Spleen (tissue), 11 donors: ENCODE data around the gene MINK1. TPM values are rescaled to one million over a fixed set of nuclear protein-coding genes. Genes with fewer than 3 reads are reported as not detected.

ENCODE experiments used
- DNase-seq: peaks from one replicate; pipeline ENCODE4 v3.0.0-alpha.2; 2020
- H3K27ac ChIP-seq, 8 donors: fragments of 200-600 bp; sonication (generic) in 7 of 8; 1 replicate in 4 of 8; 2 replicates in 4 of 8; pipeline versions ENCODE4 v1.5.0 to v1.8.0; 2016 to 2021; ENCODE audit warnings: inconsistent platforms in 4 of 8, mild to moderate bottlenecking in 4 of 8, moderate library complexity in 1 of 8
- H3K27me3 ChIP-seq, 7 donors: fragments of 200-600 bp; sonication (generic) in 6 of 7; replicated peaks in 1 of 7; 1 replicate in 4 of 7; 2 replicates in 3 of 7; pipeline versions ENCODE4 v1.5.0 to v1.8.0; 2016 to 2021; ENCODE audit warnings: inconsistent platforms in 3 of 7, mild to moderate bottlenecking in 1 of 7
- H3K36me3 ChIP-seq, 6 donors: fragments of 200-600 bp; sonication (generic) in 5 of 6; 1 replicate in 4 of 6; 2 replicates in 2 of 6; pipeline versions ENCODE4 v1.5.0 to v1.8.0; 2016 to 2021; ENCODE audit warnings: inconsistent platforms in 2 of 6
- H3K4me1 ChIP-seq, 6 donors: fragments of 200-600 bp; sonication (generic) in 5 of 6; 1 replicate in 3 of 6; 2 replicates in 3 of 6; pipeline versions ENCODE4 v1.5.0 to v1.8.0; 2016 to 2021; ENCODE audit warnings: inconsistent platforms in 3 of 6
- H3K4me3 ChIP-seq, 8 donors: fragments of 200-600 bp; sonication (generic) in 7 of 8; 1 replicate in 4 of 8; 2 replicates in 4 of 8; pipeline versions ENCODE4 v1.5.0 to v1.8.0; 2016 to 2021; ENCODE audit warnings: inconsistent platforms in 4 of 8, mild to moderate bottlenecking in 4 of 8, moderate library complexity in 2 of 8
- H3K9me3 ChIP-seq, 8 donors: fragments of 200-600 bp; sonication (generic) in 7 of 8; 1 replicate in 4 of 8; 2 replicates in 4 of 8; pipeline versions ENCODE4 v1.5.0 to v1.8.0; 2016 to 2021; ENCODE audit warnings: inconsistent platforms in 4 of 8
- POLR2A ChIP-seq, 3 donors: fragments of 450-650 bp; IDR thresholded peaks; one replicate each; pipeline ENCODE4 v1.5.1; 2017; ENCODE audit warnings: antibody characterized with exemption in 3 of 3, mild to moderate bottlenecking in 1 of 3
- POLR2AphosphoS5 ChIP-seq, 3 donors: sonication (generic); formaldehyde crosslinking; IDR thresholded peaks; one replicate each; pipeline ENCODE4 v1.5.1; 2017; ENCODE audit warnings: antibody characterized with exemption in 3 of 3
- WGBS, 5 donors: extraction: QIAGEN DNeasy Blood & Tissue Kit in 3 of 5; methylation state at CpG; one replicate each; pipeline versions ENCODE4 v1.1.5 to v1.1.7; 2013 to 2018; 5-methylcytosine and 5-hydroxymethylcytosine counted together
- intact Hi-C: fragments of 100-400 bp; cut with DNase I; formaldehyde crosslinking; loops from one replicate; pipeline ENCODE4 v1.15.0; 2023; ENCODE audit warnings: low total_unique reads
- polyA plus RNA-seq, 3 donors: library from polyadenylated mRNA; stranded (reverse); fragments of 200-250 nt; gene quantifications; one replicate each; pipeline ENCODE4 v1.2.1, GENCODE V29; 2013
- total RNA-seq, 7 donors: library from RNA; depleted of rRNA in 3 of 7; stranded (reverse); fragments of >200 nt in 3 of 7; fragmentation: NEBNext Ultra II Directional in 4 of 7; extraction: Animal tissue kit (Norgen Biotek cat#: 25700) in 4 of 7; gene quantifications; one replicate each; pipeline versions ENCODE4 v1.1.0 to v1.2.1, GENCODE V29; 2016 to 2021
- TF ChIP-seq, protein P1 (sequence below), 11 experiments: fragments of 200-600 bp in 7 of 11; fragments of 450-650 bp in 4 of 11; sonication (generic) in 4 of 11; IDR thresholded peaks in 8 of 11; conservative IDR thresholded peaks in 3 of 11; 1 replicate in 7 of 11; 2 replicates in 4 of 11; pipeline versions ENCODE4 v1.4.0 to v1.8.0; 2016 to 2021; ENCODE audit warnings: antibody characterized with exemption in 11 of 11, inconsistent platforms in 4 of 11, mild to moderate bottlenecking in 1 of 11
- donor health status: healthy with polysubstance abuse.
- donor health status: DM: no; HTN: no; CAD: no; lungs with moderate emphysema.
- donor health status: DM: no; HTN: no; CAD: no.
- donor health status: Bipolar disorder and iron deficiency.
- donor health status: healthy.
- donor health status: DM: no; HTN: no; CAD: no.
- donor health status: DM: yes; HTN: yes; CAD: no.

MINK1 gene
- total and polyA plus RNA-seq, 10 donors, result 15.9 to 129 (median 80.6) TPM

DNA sequence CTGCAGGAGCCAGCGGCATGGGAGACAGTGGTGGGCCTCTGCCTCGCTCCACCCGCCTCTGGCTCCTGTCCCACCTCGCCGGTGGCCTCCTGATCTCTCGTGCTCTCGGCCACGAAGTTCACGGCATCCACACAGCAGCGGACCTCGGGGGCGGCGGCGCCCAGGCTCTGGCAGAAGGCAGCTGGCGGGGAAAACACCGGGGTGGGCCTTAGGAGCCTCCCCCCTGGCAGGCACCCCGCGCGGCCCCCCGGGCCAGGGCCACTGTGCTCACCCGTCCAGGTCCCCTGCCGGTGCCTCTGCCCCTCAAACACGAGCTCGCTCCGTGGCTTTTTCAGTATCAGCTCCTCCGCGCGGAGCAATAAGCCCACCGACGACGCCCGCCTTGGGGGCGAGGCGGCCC lies 65.8 kb downstream of the MINK1 start:
- 7 to 19% (median 17%) methylated on average over 8 to 34 of the region's 34 CpGs for WGBS, 5 donors
- H3K4me3 ChIP-seq, result peak overlapping the region; percentile 39 to 81 (median 52)
- peak overlapping the region in 6 of 8 donors; percentile 13 to 79 (median 54) for H3K27ac ChIP-seq
- H3K36me3 ChIP-seq, result peaks cover 0 to 39% (median 32%) of the 10 kb centered on the region in 6 donors
- H3K9me3 ChIP-seq, result no peaks in the 10 kb centered on the region
- no peak for DNase-seq
- intact Hi-C loops, result no loop called here
- H3K27me3 ChIP-seq, result peaks cover 0 to 39% (median 0%) of the 10 kb centered on the region in 7 donors
- H3K4me1 ChIP-seq, result peaks cover 34 to 60% (median 50%) of the 10 kb centered on the region in 6 donors
- TF ChIP-seq POLR2AphosphoS5 (IDR thresholded peaks at IDR 0.05) (no peak), POLR2A (IDR thresholded peaks at IDR 0.05) (no peak)
- TF ChIP-seq, protein P1, sequence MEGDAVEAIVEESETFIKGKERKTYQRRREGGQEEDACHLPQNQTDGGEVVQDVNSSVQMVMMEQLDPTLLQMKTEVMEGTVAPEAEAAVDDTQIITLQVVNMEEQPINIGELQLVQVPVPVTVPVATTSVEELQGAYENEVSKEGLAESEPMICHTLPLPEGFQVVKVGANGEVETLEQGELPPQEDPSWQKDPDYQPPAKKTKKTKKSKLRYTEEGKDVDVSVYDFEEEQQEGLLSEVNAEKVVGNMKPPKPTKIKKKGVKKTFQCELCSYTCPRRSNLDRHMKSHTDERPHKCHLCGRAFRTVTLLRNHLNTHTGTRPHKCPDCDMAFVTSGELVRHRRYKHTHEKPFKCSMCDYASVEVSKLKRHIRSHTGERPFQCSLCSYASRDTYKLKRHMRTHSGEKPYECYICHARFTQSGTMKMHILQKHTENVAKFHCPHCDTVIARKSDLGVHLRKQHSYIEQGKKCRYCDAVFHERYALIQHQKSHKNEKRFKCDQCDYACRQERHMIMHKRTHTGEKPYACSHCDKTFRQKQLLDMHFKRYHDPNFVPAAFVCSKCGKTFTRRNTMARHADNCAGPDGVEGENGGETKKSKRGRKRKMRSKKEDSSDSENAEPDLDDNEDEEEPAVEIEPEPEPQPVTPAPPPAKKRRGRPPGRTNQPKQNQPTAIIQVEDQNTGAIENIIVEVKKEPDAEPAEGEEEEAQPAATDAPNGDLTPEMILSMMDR (IDR thresholded peaks at IDR 0.05 in 8 of 11, conservative IDR thresholded peaks at IDR 0.05 in 3 of 11), result no peak

DNA sequence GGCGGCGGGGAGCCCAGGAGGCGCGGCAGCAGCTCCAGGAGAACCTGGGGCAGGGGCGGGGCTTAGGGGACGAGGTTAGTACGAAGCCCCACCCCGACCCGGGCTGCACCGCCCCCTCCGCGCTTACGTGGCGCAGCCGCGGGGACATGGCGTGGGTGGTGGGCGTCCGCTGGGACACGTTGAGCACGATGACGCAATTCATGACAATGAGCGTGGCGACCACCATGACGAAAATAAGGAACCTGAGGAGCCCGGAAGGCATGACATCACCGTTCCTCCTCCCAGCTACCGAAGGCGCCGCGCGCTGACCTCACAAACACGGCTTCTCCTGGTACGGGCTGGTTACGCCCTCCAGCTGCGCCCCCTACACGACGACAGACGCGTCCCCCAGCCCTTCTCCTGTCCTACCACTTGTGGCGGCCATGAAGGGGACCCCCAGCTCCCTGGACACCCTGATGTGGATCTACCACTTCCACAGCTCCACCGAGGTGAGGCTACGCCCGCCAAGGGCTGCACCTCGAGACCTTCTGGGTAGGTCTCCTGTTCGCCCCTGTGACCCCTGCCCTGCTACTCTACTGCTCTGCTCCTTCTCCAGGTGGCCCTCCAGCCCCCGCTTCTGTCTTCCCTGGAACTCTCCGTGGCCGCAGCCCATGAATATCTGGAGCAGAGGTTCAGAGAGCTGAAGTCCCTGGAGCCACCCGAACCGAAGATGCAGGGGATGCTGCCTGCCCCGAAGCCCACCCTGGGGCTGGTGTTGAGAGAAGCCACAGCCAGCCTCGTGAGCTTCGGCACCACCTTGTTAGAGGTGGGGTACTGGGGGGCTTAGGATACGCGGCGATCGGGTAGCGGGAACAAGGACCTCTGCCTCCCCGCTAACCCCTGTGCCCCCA lies 66.4 kb downstream of the MINK1 start, which contains the start of gene C17orf107:
C17orf107 (plus strand) TSS at position 196 of the 890 bp plus-strand sequence; CDS start at position 423, 227 bp downstream.
- TF ChIP-seq, protein P1 (IDR thresholded peaks at IDR 0.05 in 8 of 11, conservative IDR thresholded peaks at IDR 0.05 in 3 of 11), result no peak
- TF ChIP-seq POLR2AphosphoS5 (IDR thresholded peaks at IDR 0.05) (peak; percentile 75 to 88 (median 75)), POLR2A (IDR thresholded peaks at IDR 0.05) (no peak)
- H3K9me3 ChIP-seq, result no peaks in the 10 kb centered on the region
- peak within 1 kb of the TSS; percentile 39 to 81 (median 52) for H3K4me3 ChIP-seq
- H3K4me1 ChIP-seq, result peaks cover 34 to 60% (median 50%) of the 10 kb centered on the region in 6 donors
- 8 to 20% (median 11%) methylated on average over 36 to 60 of the region's 60 CpGs for WGBS, 5 donors
- peaks cover 0 to 33% (median 26%) of the 10 kb centered on the region in 6 donors for H3K36me3 ChIP-seq
- DNase-seq, result peak; percentile 96
- intact Hi-C loops, result no loop called here
- H3K27me3 ChIP-seq, result peaks cover 0 to 43% (median 0%) of the 10 kb centered on the region in 7 donors
- H3K27ac ChIP-seq, result peak within 1 kb of the TSS in 6 of 8 donors; percentile 13 to 79 (median 70)

DNA sequence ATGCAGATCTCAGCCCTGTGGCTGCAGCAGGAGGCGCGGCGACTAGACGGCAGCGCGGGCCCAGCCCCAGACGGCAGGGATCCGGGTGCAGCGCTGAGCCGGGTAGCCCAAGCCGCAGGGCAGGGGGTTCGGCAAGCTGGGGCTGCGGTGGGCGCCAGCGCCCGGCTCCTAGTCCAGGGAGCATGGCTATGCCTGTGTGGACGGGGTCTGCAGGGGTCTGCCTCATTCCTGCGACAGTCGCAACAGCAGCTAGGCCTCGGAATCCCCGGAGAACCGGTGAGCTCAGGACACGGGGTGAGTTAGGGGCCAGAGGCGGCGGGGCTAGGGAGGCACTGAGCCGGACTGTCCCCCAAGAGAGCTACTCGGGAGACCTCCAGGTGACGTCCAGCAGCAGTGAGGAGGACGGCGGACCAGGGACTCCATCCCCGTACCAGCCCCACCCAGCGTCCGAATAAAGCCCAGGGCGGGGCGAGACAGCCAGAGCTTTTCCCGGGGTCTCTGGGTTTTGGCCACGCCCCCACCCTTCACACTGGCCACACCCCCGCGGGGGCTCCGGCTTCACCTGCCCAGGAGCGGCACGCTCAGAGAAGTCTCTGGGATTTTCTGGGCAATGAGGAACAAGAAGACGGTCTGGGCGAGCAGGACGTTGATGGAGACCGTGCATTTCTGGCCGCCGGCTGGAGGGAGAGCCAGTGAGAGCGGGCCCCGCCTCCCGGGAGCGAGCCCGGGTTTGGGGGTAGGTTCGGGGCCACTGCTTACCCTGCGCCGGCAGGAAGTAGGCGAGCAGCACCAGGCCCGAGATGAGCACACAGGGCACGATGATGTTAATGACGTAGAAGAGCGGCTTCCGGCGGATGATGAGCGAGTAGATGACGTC lies 67.3 kb downstream of the MINK1 start:
- H3K27ac ChIP-seq, result peak overlapping the region in 6 of 8 donors; percentile 64 to 79 (median 74)
- peak; percentile 91 for DNase-seq

More for the DNA sequence above, 67.3 kb downstream of the MINK1 start:
- Histone ChIP-seq H3K4me3 (peak overlapping the region; percentile 39 to 81 (median 52)), H3K9me3 (no peaks in the 10 kb centered on the region), H3K36me3 (peaks cover 0 to 24% (median 17%) of the 10 kb centered on the region in 6 donors), H3K27me3 (peaks cover 0 to 43% (median 0%) of the 10 kb centered on the region in 7 donors), H3K4me1 (peaks cover 34 to 60% (median 50%) of the 10 kb centered on the region in 6 donors)
- TF ChIP-seq POLR2A (IDR thresholded peaks at IDR 0.05) (no peak), POLR2AphosphoS5 (IDR thresholded peaks at IDR 0.05) (peak; percentile 24 to 62 (median 32))
- TF ChIP-seq, protein P1 (IDR thresholded peaks at IDR 0.05 in 8 of 11, conservative IDR thresholded peaks at IDR 0.05 in 3 of 11), result no peak
- intact Hi-C loops, result no loop called here
- WGBS, 5 donors, result 12 to 35% (median 18%) methylated on average over 29 to 65 of the region's 65 CpGs
